ENCODE results near the gene FHIT.

- TF ChIP-seq GATA2 (IDR thresholded peaks at IDR 0.05; ENCODE audit: low read depth, low read length): no peak
- TF ChIP-seq GATA3 (IDR thresholded peaks at IDR 0.05; ENCODE audit: low read depth, low read length): no peak
These were observed 530.5 kb downstream of the FHIT start for GRCh38 chr3:60720736-60721135.

Measured in SH-SY5Y (cell line).